Transverse colon (tissue), 4 donors: ENCODE results near the gene PPM1L. TPM values are rescaled to one million over a fixed set of nuclear protein-coding genes. Genes with fewer than 3 reads are reported as not detected.

Experiments used
- DNase-seq: peaks from one replicate; pipeline ENCODE4 v3.0.0-alpha.2; 2019
- H3K27ac ChIP-seq, 4 donors: fragments of 200-600 bp; sonication (generic); 2 replicates each; pipeline ENCODE4 v1.5.1; 2016 to 2018; ENCODE audit warnings: inconsistent platforms in 4 of 4
- H3K27me3 ChIP-seq: fragments of 200-600 bp; sonication (generic); 2 replicates; pipeline ENCODE4 v1.5.1; 2017; ENCODE audit warnings: inconsistent platforms
- H3K36me3 ChIP-seq, 4 donors: fragments of 200-600 bp; sonication (generic); 2 replicates each; pipeline ENCODE4 v1.5.1; 2017 to 2019; ENCODE audit warnings: inconsistent platforms in 4 of 4
- H3K4me1 ChIP-seq, 4 donors: fragments of 200-600 bp; sonication (generic); 2 replicates each; pipeline ENCODE4 v1.5.1; 2017 to 2020; ENCODE audit warnings: inconsistent platforms in 4 of 4
- H3K4me3 ChIP-seq, 4 donors: fragments of 200-600 bp; sonication (generic); 1 replicate in 1 of 4; 2 replicates in 3 of 4; pipeline versions ENCODE4 v1.5.1 to v1.6.1; 2017 to 2019; ENCODE audit warnings: inconsistent platforms in 4 of 4
- H3K9me3 ChIP-seq, 2 donors: fragments of 200-600 bp; sonication (generic); 2 replicates each; pipeline ENCODE4 v1.5.1; 2017 to 2019; ENCODE audit warnings: inconsistent platforms in 2 of 2
- EP300 ChIP-seq: sonication (generic); formaldehyde crosslinking; IDR thresholded peaks from one replicate; pipeline ENCODE4 v1.6.1; 2017; ENCODE audit warnings: antibody characterized with exemption, low read depth
- POLR2A ChIP-seq: fragments of 450-650 bp; IDR thresholded peaks from one replicate; pipeline ENCODE4 v1.6.1; 2016; ENCODE audit warnings: antibody characterized with exemption, mild to moderate bottlenecking, moderate library complexity
- POLR2AphosphoS5 ChIP-seq, 3 donors: sonication (generic); formaldehyde crosslinking; IDR thresholded peaks; one replicate each; pipeline ENCODE4 v1.6.1; 2016; ENCODE audit warnings: antibody characterized with exemption in 3 of 3
- WGBS, 2 donors: methylation state at CpG; one replicate each; pipeline ENCODE4 v1.1.5; 2018; ENCODE audit warnings: low coverage in 1 of 2; 5-methylcytosine and 5-hydroxymethylcytosine counted together
- in situ Hi-C, 4 donors: fragments of 200-750 bp; cut with MboI; loops; one replicate each; pipeline versions ENCODE4 v1.15.0 to v1.15.1; 2017; ENCODE audit warnings: low sequenced_read_pairs in 3 of 4, low pct_ligation_motif_present in 1 of 4, low pct_unique_long_range_greater_than_20kb in 1 of 4
- intact Hi-C: fragments of 100-400 bp; cut with DNase I; formaldehyde crosslinking; loops from one replicate; pipeline ENCODE4 v1.15.1; 2023; ENCODE audit warnings: low total_unique reads
- total RNA-seq, 4 donors: library from RNA; depleted of rRNA; stranded (reverse); fragments of >200 nt; gene quantifications; one replicate each; pipeline ENCODE4 v1.1.0, GENCODE V29; 2016
- TF ChIP-seq, protein P1 (sequence below), 5 experiments: fragments of 200-600 bp in 3 of 5; fragments of 450-650 bp in 2 of 5; sonication (generic) in 3 of 5; IDR thresholded peaks; 1 replicate in 2 of 5; 2 replicates in 3 of 5; pipeline ENCODE4 v1.5.1; 2016 to 2017; ENCODE audit warnings: antibody characterized with exemption in 5 of 5, inconsistent platforms in 3 of 5, mild to moderate bottlenecking in 2 of 5, moderate library complexity in 1 of 5

The PPM1L gene
- total RNA-seq, 4 donors from 2014 or later = 17.2 to 35.5 (median 25.6) TPM

- no peak for DNase-seq
- Histone ChIP-seq H3K27me3 (no peaks in the 10 kb centered on the region), H3K27ac (no peak overlapping the region), H3K4me3 (no peak overlapping the region), H3K36me3 (no peaks in the 10 kb centered on the region), H3K9me3 (no peaks in the 10 kb centered on the region), H3K4me1 (peaks cover 0 to 1% (median 0%) of the 10 kb centered on the region in 4 donors)
- intact Hi-C loops = no loop called here
- 86 to 88% methylated on average over 1 of the region's 1 CpG for WGBS, 2 donors
- TF ChIP-seq, protein P1, sequence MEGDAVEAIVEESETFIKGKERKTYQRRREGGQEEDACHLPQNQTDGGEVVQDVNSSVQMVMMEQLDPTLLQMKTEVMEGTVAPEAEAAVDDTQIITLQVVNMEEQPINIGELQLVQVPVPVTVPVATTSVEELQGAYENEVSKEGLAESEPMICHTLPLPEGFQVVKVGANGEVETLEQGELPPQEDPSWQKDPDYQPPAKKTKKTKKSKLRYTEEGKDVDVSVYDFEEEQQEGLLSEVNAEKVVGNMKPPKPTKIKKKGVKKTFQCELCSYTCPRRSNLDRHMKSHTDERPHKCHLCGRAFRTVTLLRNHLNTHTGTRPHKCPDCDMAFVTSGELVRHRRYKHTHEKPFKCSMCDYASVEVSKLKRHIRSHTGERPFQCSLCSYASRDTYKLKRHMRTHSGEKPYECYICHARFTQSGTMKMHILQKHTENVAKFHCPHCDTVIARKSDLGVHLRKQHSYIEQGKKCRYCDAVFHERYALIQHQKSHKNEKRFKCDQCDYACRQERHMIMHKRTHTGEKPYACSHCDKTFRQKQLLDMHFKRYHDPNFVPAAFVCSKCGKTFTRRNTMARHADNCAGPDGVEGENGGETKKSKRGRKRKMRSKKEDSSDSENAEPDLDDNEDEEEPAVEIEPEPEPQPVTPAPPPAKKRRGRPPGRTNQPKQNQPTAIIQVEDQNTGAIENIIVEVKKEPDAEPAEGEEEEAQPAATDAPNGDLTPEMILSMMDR (IDR thresholded peaks at IDR 0.05) = no peak
- no peak for TF ChIP-seq EP300
- in situ Hi-C loops = no loop called here
These were observed 55.2 kb downstream of the PPM1L start for GRCh38 chr3:160811237-160811548.

- no peak overlapping the region for H3K4me3 ChIP-seq
- no peak for TF ChIP-seq POLR2A
- TF ChIP-seq, protein P1 (IDR thresholded peaks at IDR 0.05) = no peak
- TF ChIP-seq POLR2AphosphoS5 (IDR thresholded peaks at IDR 0.05) = no peak
- TF ChIP-seq EP300 = no peak
- in situ Hi-C loops = no loop called here
- no peaks in the 10 kb centered on the region for H3K36me3 ChIP-seq
- no peak for DNase-seq
- no peaks in the 10 kb centered on the region for H3K4me1 ChIP-seq
- 69 to 75% methylated on average over 3 of the region's 3 CpGs for WGBS, 2 donors
- no peaks in the 10 kb centered on the region for H3K27me3 ChIP-seq
- intact Hi-C loops = no loop called here
- H3K9me3 ChIP-seq = no peaks in the 10 kb centered on the region
- no peak overlapping the region for H3K27ac ChIP-seq
These were observed 56.3 kb downstream of the PPM1L start for GRCh38 chr3:160812304-160812703.

DNA sequence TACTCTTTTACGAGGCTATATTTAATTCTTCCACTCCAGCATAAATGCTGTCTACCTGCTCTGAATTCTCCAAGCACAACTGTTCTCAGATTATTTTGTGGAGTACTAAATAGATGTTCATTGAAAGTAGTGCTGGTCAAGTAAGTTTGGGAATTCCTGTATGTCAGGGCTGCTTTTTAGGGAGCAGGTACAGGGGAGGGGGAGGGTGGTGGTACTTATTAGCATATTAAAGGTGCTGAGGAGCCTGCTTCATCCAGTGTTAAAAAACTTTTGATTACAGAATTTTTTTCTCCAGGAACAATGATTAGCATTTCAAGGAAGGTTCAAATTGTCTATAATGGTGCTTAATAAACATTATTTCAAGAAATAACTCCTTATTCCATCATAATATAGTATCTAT is 59.2 kb downstream of the PPM1L start:
- no peak for DNase-seq
- intact Hi-C loops = no loop called here
- Histone ChIP-seq H3K4me1 (no peaks in the 10 kb centered on the region), H3K27ac (no peak overlapping the region), H3K27me3 (no peaks in the 10 kb centered on the region), H3K36me3 (no peaks in the 10 kb centered on the region), H3K4me3 (no peak overlapping the region), H3K9me3 (no peaks in the 10 kb centered on the region)
- in situ Hi-C loops = no loop called here
- 91 to 98% methylated on average over 1 of the region's 1 CpG for WGBS, 2 donors
- TF ChIP-seq EP300 (no peak), POLR2AphosphoS5 (IDR thresholded peaks at IDR 0.05) (no peak), POLR2A (no peak)
- TF ChIP-seq, protein P1 (IDR thresholded peaks at IDR 0.05) = no peak

- no peaks in the 10 kb centered on the region for H3K27me3 ChIP-seq
- in situ Hi-C loops = no loop called here
- H3K27ac ChIP-seq = no peak overlapping the region
- H3K36me3 ChIP-seq = no peaks in the 10 kb centered on the region
- TF ChIP-seq, protein P1 (IDR thresholded peaks at IDR 0.05) = no peak
- TF ChIP-seq POLR2AphosphoS5 (IDR thresholded peaks at IDR 0.05) (no peak), POLR2A (no peak), EP300 (no peak)
- no peak overlapping the region for H3K4me3 ChIP-seq
- H3K9me3 ChIP-seq = no peaks in the 10 kb centered on the region
- DNase-seq = no peak
- 90 to 100% methylated on average over 1 of the region's 1 CpG for WGBS, 2 donors
- intact Hi-C loops = no loop called here
- no peaks in the 10 kb centered on the region for H3K4me1 ChIP-seq
These were observed 64.0 kb downstream of the PPM1L start for GRCh38 chr3:160820022-160820421.
